GM23338 (cell line): Measurements from ENCODE around the gene ITIH6. TPM values are rescaled to one million over a fixed set of nuclear protein-coding genes. Genes with fewer than 3 reads are reported as not detected.

Source experiments
- ATAC-seq: fragments of 200-7000 bp; cut with Tn5 transposase; 3 replicates; pipeline ENCODE4 v1.9.1; 2020
- DNase-seq: peaks from one replicate; pipeline ENCODE4 v3.0.0-alpha.2; 2015; ENCODE audit warnings: low spot score
- H2AFZ ChIP-seq: fragments of 200-600 bp; sonication (generic); 2 replicates; pipeline ENCODE4 v1.8.0; 2016; ENCODE audit warnings: antibody characterized with exemption, mild to moderate bottlenecking, moderate library complexity
- H3F3A ChIP-seq: fragments of 200-600 bp; sonication (generic); replicated peaks from 2 replicates; pipeline ENCODE4 v1.8.0; 2017; ENCODE audit warnings: antibody characterized with exemption, mixed run types, low read depth
- H3K27ac ChIP-seq: fragments of 200-600 bp; sonication (generic); 2 replicates; pipeline ENCODE4 v1.6.1; 2016; ENCODE audit warnings: low read depth
- H3K27me3 ChIP-seq: fragments of 200-600 bp; sonication (generic); 2 replicates; pipeline ENCODE4 v1.8.0; 2016; ENCODE audit warnings: mild to moderate bottlenecking, mixed run types, moderate library complexity; ENCODE audit not compliant: insufficient read depth
- H3K36me3 ChIP-seq: fragments of 200-600 bp; sonication (generic); 2 replicates; pipeline ENCODE4 v1.8.0; 2016; ENCODE audit warnings: mild to moderate bottlenecking; ENCODE audit not compliant: insufficient read depth
- H3K4me1 ChIP-seq: fragments of 200-600 bp; sonication (generic); 2 replicates; pipeline ENCODE4 v1.8.0; 2016; ENCODE audit warnings: mild to moderate bottlenecking, moderate library complexity; ENCODE audit not compliant: insufficient read depth
- H3K4me2 ChIP-seq: fragments of 200-600 bp; sonication (generic); 2 replicates; pipeline ENCODE4 v1.7.1; 2017; ENCODE audit warnings: mixed run types
- H3K4me3 ChIP-seq: fragments of 200-600 bp; sonication (generic); 2 replicates; pipeline ENCODE4 v1.6.1; 2016; ENCODE audit warnings: mixed run types
- H3K79me2 ChIP-seq: fragments of 200-600 bp; sonication (generic); replicated peaks from 2 replicates; pipeline ENCODE4 v1.8.0; 2017; ENCODE audit warnings: mild to moderate bottlenecking; ENCODE audit not compliant: insufficient read depth
- H3K9me2 ChIP-seq: fragments of 200-600 bp; sonication (generic); 2 replicates; pipeline ENCODE4 v1.8.0; 2017; ENCODE audit not compliant: insufficient read depth
- H4K20me1 ChIP-seq: fragments of 200-600 bp; sonication (generic); replicated peaks from 2 replicates; pipeline ENCODE4 v1.8.0; 2017; ENCODE audit warnings: mild to moderate bottlenecking; ENCODE audit not compliant: insufficient read depth
- H3K27ac Mint-ChIP-seq: 2 replicates; pipeline ENCODE4 v1.8.0; 2020; ENCODE audit warnings: inconsistent platforms, mild to moderate bottlenecking, moderate library complexity, mixed read lengths
- H3K27me3 Mint-ChIP-seq: 3 replicates; pipeline ENCODE4 v1.8.0; 2022; ENCODE audit warnings: low read depth, mild to moderate bottlenecking, moderate library complexity, mixed read lengths, inconsistent platforms; ENCODE audit not compliant: insufficient read depth, poor library complexity
- H3K36me3 Mint-ChIP-seq: 3 replicates; pipeline ENCODE4 v1.8.0; 2021; ENCODE audit warnings: low read depth, mild to moderate bottlenecking, inconsistent platforms, moderate library complexity, mixed read lengths
- H3K4me1 Mint-ChIP-seq: 3 replicates; pipeline ENCODE4 v1.8.0; 2020; ENCODE audit warnings: mild to moderate bottlenecking, inconsistent platforms, mixed read lengths
- H3K4me3 Mint-ChIP-seq: 3 replicates; pipeline ENCODE4 v1.8.0; 2021; ENCODE audit warnings: moderate library complexity, mild to moderate bottlenecking, inconsistent platforms, mixed read lengths
- H3K9me3 Mint-ChIP-seq: 3 replicates; pipeline ENCODE4 v1.8.0; 2020; ENCODE audit warnings: moderate library complexity, mild to moderate bottlenecking, inconsistent platforms, mixed read lengths
- CREB1 ChIP-seq: fragments of 250-450 bp; sonication (Bioruptor Pico); IDR thresholded peaks from 2 replicates; pipeline ENCODE4 v1.5.0; 2020; ENCODE audit warnings: low read depth, mild to moderate bottlenecking, moderate library complexity
- CTCF ChIP-seq, 2 experiments: fragments of 200-600 bp in 1 of 2; sonication (generic) in 1 of 2; conservative IDR thresholded peaks; 2 replicates each; pipeline versions ENCODE4 v1.5.1 to v1.6.1; 2016 to 2017; ENCODE audit warnings: antibody characterized with exemption in 2 of 2, low read depth in 2 of 2, mild to moderate bottlenecking in 2 of 2, moderate library complexity in 1 of 2
- ETS1 ChIP-seq: IDR thresholded peaks from 2 replicates; pipeline ENCODE4 v1.6.1; 2016; ENCODE audit warnings: antibody characterized with exemption
- EZH2phosphoT487 ChIP-seq: fragments of 200-600 bp; sonication (generic); IDR thresholded peaks from one replicate; pipeline ENCODE4 v1.8.1; 2018; ENCODE audit warnings: antibody characterized with exemption; ENCODE audit not compliant: unreplicated experiment
- JUNB ChIP-seq: IDR thresholded peaks from one replicate; pipeline ENCODE4 v1.6.1; 2016; ENCODE audit warnings: antibody characterized with exemption; ENCODE audit not compliant: unreplicated experiment
- POLR2AphosphoS5 ChIP-seq: IDR thresholded peaks from 2 replicates; pipeline ENCODE4 v1.6.1; 2016; ENCODE audit warnings: antibody characterized with exemption, low read depth
- STAT1 ChIP-seq: IDR thresholded peaks from one replicate; pipeline ENCODE4 v1.6.1; 2016; ENCODE audit warnings: antibody characterized with exemption; ENCODE audit not compliant: unreplicated experiment
- ZNF114 ChIP-seq: fragments of 250-450 bp; sonication (Bioruptor Pico); IDR thresholded peaks from 2 replicates; pipeline ENCODE4 v1.5.0; 2020; ENCODE audit warnings: mild to moderate bottlenecking, moderate library complexity
- ZNF462 ChIP-seq: fragments of 250-450 bp; sonication (Bioruptor Pico); IDR thresholded peaks from 2 replicates; pipeline ENCODE4 v1.5.0; 2020; ENCODE audit warnings: mild to moderate bottlenecking, moderate library complexity
- polyA plus RNA-seq: library from polyadenylated mRNA; unstranded; fragments of >200 nt; fragmentation: Nextera tagmentation; extraction: Ambion mirVana; gene quantifications from 2 replicates; pipeline ENCODE4 v1.2.1, GENCODE V29; 2016
- total RNA-seq: library from RNA; depleted of rRNA; stranded (reverse); fragments of >200 nt; shearing (Covaris generic); gene quantifications from 2 replicates; pipeline ENCODE4 v1.2.3, GENCODE V29; 2014

Gene ITIH6
- total and polyA plus RNA-seq, 2 experiments from 2014 or later: not detected

- Mint-ChIP-seq H3K27ac (no peak overlapping the region), H3K9me3 (no peaks in the 10 kb centered on the region; the same call in 2 of the 3 replicates), H3K27me3 (peaks cover 1% of the 10 kb centered on the region), H3K4me3 (no peak overlapping the region), H3K4me1 (peaks cover 4% of the 10 kb centered on the region; the same call in 2 of the 3 replicates), H3K36me3 (no peaks in the 10 kb centered on the region; the same call in 2 of the 3 replicates)
- Histone ChIP-seq H4K20me1 (no peaks in the 10 kb centered on the region), H3K9me2 (no peaks in the 10 kb centered on the region), H3K36me3 (no peaks in the 10 kb centered on the region), H3K27me3 (no peaks in the 10 kb centered on the region), H3K4me1 (no peaks in the 10 kb centered on the region), H3K4me3 (no peak overlapping the region), H2AFZ (no peak overlapping the region), H3K4me2 (no peak overlapping the region), H3K79me2 (no peaks in the 10 kb centered on the region), H3K27ac (no peak overlapping the region), H3F3A (no peaks in the 10 kb centered on the region)
- peak; percentile 18 for DNase-seq
- peak; percentile 71 for ATAC-seq
- peak; percentile 14 to 57; a peak in 3 of 4 replicates for TF ChIP-seq CTCF (conservative IDR thresholded peaks at IDR 0.05; ENCODE audit: low read depth in 2 of 2)
- no peak for TF ChIP-seq POLR2AphosphoS5
Observed at GRCh38 chrX:54825716-54826438, 27.8 kb upstream of the ITIH6 start.

DNA sequence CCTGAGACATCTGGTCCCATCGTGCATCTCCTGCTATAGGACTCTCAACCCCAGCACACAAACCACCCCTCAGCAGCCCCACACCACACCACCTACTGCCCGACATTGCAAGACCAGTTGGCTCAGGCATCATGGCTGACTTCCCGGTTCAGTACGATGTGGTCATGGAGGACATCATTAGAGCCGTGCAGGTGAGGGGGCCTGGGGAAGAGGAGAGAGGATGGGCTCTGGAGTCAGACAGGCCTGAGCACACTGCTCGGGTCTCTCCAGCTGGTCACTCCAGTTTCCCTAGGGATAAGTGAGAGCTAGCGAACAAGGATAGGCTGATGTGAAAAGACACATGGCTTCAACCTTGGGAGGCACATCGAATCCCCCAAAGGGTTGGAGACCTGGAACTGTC lies 26.7 kb upstream of the ITIH6 start:
- no peaks in the 10 kb centered on the region for H3K4me1 ChIP-seq
- Mint-ChIP-seq H3K27ac (no peak overlapping the region), H3K4me3 (no peak overlapping the region), H3K27me3 (peaks cover 1% of the 10 kb centered on the region), H3K36me3 (no peaks in the 10 kb centered on the region; the same call in 2 of the 3 replicates), H3K9me3 (no peaks in the 10 kb centered on the region; the same call in 2 of the 3 replicates), H3K4me1 (peaks cover 4% of the 10 kb centered on the region; the same call in 2 of the 3 replicates)
- no peak overlapping the region for H2AFZ ChIP-seq
- DNase-seq (no peak), ATAC-seq (no peak)
- no peak overlapping the region for H3K4me2 ChIP-seq
- H3K27ac ChIP-seq: no peak overlapping the region
- no peaks in the 10 kb centered on the region for H3K36me3 ChIP-seq
- H3K27me3 ChIP-seq: no peaks in the 10 kb centered on the region
- no peak overlapping the region for H3K4me3 ChIP-seq
- no peaks in the 10 kb centered on the region for H3K79me2 ChIP-seq
- H3K9me2 ChIP-seq: no peaks in the 10 kb centered on the region
- H4K20me1 ChIP-seq: no peaks in the 10 kb centered on the region
- no peaks in the 10 kb centered on the region for H3F3A ChIP-seq
- TF ChIP-seq STAT1 (no peak), POLR2AphosphoS5 (no peak), ZNF462 (CRISPR knock-in tag) (no peak), EZH2phosphoT487 (no peak), ETS1 (no peak), CTCF (conservative IDR thresholded peaks at IDR 0.05; ENCODE audit: low read depth in 2 of 2) (no peak), JUNB (no peak), CREB1 (CRISPR knock-in tag) (no peak), ZNF114 (CRISPR knock-in tag) (no peak)
